ENCODE results near the gene EIF3D.

DNA sequence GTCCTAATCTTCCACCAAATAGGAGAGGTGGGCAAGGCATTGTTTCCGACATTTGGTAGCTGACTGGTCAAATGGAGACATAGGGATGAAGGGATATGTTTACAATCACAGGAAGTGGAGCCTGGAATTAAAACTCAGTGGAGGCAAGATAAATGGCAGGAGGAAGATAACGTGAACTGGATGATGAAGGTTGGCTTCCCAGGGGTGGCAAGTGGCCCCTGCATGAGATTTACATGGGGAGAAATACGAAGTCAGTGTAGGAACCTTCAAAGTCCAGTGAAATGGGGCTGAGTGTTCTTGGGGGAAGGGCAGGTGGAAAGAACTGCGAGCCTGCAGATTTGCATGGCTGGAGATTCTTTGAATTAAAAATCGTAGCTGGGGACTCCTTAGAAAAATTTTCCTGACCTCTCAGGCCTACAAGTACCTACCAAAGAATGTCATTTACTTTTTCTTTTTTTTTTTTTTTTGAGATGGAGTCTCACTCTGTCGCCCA, 21.4 kb downstream of the EIF3D start:
- TF ChIP-seq, protein P1, sequence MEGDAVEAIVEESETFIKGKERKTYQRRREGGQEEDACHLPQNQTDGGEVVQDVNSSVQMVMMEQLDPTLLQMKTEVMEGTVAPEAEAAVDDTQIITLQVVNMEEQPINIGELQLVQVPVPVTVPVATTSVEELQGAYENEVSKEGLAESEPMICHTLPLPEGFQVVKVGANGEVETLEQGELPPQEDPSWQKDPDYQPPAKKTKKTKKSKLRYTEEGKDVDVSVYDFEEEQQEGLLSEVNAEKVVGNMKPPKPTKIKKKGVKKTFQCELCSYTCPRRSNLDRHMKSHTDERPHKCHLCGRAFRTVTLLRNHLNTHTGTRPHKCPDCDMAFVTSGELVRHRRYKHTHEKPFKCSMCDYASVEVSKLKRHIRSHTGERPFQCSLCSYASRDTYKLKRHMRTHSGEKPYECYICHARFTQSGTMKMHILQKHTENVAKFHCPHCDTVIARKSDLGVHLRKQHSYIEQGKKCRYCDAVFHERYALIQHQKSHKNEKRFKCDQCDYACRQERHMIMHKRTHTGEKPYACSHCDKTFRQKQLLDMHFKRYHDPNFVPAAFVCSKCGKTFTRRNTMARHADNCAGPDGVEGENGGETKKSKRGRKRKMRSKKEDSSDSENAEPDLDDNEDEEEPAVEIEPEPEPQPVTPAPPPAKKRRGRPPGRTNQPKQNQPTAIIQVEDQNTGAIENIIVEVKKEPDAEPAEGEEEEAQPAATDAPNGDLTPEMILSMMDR (IDR thresholded peaks at IDR 0.05): no peak
- no peak for TF ChIP-seq POLR2AphosphoS5 (IDR thresholded peaks at IDR 0.05; ENCODE audit: low read depth, low read length)
- TF ChIP-seq, protein P2, sequence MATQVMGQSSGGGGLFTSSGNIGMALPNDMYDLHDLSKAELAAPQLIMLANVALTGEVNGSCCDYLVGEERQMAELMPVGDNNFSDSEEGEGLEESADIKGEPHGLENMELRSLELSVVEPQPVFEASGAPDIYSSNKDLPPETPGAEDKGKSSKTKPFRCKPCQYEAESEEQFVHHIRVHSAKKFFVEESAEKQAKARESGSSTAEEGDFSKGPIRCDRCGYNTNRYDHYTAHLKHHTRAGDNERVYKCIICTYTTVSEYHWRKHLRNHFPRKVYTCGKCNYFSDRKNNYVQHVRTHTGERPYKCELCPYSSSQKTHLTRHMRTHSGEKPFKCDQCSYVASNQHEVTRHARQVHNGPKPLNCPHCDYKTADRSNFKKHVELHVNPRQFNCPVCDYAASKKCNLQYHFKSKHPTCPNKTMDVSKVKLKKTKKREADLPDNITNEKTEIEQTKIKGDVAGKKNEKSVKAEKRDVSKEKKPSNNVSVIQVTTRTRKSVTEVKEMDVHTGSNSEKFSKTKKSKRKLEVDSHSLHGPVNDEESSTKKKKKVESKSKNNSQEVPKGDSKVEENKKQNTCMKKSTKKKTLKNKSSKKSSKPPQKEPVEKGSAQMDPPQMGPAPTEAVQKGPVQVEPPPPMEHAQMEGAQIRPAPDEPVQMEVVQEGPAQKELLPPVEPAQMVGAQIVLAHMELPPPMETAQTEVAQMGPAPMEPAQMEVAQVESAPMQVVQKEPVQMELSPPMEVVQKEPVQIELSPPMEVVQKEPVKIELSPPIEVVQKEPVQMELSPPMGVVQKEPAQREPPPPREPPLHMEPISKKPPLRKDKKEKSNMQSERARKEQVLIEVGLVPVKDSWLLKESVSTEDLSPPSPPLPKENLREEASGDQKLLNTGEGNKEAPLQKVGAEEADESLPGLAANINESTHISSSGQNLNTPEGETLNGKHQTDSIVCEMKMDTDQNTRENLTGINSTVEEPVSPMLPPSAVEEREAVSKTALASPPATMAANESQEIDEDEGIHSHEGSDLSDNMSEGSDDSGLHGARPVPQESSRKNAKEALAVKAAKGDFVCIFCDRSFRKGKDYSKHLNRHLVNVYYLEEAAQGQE (IDR thresholded peaks at IDR 0.05; ENCODE audit: insufficient read depth in 1 of 2, low read depth in 2 of 2, low read length in 1 of 2): no peak
- TF ChIP-seq TCF7L2 (IDR thresholded peaks at IDR 0.05; ENCODE audit: low read depth, low read length): no peak

Data from Panc1 (cell line).